ENCODE measurements around the gene DIAPH3.
"Not testable (repeated sequence)": the region's sequence is repeated elsewhere in the genome, so short reads cannot be mapped to it uniquely, and the experiment has no call there.

Gene DIAPH3, protein sequence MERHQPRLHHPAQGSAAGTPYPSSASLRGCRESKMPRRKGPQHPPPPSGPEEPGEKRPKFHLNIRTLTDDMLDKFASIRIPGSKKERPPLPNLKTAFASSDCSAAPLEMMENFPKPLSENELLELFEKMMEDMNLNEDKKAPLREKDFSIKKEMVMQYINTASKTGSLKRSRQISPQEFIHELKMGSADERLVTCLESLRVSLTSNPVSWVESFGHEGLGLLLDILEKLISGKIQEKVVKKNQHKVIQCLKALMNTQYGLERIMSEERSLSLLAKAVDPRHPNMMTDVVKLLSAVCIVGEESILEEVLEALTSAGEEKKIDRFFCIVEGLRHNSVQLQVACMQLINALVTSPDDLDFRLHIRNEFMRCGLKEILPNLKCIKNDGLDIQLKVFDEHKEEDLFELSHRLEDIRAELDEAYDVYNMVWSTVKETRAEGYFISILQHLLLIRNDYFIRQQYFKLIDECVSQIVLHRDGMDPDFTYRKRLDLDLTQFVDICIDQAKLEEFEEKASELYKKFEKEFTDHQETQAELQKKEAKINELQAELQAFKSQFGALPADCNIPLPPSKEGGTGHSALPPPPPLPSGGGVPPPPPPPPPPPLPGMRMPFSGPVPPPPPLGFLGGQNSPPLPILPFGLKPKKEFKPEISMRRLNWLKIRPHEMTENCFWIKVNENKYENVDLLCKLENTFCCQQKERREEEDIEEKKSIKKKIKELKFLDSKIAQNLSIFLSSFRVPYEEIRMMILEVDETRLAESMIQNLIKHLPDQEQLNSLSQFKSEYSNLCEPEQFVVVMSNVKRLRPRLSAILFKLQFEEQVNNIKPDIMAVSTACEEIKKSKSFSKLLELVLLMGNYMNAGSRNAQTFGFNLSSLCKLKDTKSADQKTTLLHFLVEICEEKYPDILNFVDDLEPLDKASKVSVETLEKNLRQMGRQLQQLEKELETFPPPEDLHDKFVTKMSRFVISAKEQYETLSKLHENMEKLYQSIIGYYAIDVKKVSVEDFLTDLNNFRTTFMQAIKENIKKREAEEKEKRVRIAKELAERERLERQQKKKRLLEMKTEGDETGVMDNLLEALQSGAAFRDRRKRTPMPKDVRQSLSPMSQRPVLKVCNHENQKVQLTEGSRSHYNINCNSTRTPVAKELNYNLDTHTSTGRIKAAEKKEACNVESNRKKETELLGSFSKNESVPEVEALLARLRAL

DNA sequence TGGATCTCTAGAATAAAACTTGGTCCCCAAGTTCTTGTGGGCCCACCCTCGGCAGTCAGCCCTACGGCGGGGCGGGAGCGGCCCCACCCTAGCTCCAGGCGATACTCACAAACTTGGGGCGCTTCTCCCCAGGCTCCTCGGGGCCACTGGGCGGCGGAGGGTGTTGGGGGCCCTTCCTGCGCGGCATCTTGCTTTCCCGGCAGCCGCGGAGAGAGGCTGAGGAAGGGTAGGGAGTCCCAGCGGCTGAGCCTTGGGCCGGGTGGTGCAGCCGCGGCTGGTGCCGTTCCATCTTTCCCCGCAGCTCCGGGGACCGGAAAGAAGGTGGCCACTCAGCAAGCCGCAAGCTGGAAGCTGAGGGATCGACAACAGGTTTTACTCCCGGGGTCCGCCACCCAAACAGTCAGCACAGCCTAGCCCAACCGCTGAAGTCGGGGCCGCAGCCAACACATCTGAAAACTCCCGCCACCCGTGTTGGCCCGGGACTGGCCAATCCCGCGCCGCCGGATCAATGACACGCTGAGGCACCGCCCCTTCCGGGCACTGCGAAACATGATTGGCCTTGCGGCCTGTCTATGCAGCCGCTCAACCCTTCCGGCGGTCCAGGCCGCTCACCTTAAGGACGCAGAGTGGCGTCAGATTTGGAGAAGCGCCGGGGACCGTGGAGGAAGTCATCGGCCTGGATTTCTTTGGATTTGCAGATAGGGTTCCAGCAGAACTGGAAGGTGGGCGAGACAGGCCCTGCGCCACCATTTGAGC is at the start of gene DIAPH3:
TSS of gene DIAPH3 (minus strand) at position 451 of the 756 bp plus-strand sequence. CDS start at position 289, 162 bp downstream.
- peak; percentile 89 for DNase-seq (ENCODE audit: low read depth)

DNA sequence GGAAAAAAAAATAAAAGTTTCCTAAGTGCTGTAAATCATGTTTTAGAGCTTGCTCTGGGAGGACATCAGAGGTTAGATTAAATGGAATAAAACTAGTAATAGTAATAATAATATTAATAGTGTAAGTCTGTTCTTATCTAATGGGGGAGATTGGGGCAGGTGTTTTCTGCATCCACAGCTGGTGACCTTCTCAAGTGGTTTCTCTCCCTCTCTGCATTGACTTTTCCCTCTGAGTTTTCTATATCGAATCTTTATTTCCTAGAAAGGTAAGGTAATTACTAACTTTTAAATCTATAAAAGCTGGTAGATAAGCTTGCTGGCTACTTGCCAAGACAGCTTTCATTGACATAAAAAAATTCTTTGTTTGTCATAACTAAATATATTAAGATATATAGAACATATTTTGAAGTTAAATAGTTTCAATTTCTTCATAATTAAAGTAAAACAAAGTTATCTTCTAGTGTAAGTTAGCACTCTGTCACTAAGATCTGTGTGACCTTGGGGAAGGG is 49.6 kb upstream of the DIAPH3 start:
- DNase-seq (ENCODE audit: low read depth): no peak

DNA sequence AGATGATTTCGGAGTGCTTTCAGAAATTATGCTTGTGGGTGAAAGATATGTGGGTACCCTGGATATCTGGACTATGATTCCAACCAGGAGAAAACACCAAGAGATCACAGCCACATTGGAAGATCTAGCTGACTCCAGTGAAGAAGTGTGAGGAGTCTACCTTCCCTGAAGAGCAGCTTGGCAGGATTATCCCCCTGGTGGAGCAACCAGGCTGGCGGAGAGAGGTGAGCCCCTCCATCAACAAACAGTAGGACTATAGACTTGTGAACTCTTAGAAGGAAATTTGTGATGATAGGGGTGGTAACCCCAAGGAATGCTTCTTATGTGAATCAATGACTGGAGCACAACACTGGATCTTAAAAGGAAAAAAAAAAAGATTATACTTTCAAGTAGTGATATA is 47.8 kb upstream of the DIAPH3 start:
- DNase-seq (ENCODE audit: low read depth): no peak

DNA sequence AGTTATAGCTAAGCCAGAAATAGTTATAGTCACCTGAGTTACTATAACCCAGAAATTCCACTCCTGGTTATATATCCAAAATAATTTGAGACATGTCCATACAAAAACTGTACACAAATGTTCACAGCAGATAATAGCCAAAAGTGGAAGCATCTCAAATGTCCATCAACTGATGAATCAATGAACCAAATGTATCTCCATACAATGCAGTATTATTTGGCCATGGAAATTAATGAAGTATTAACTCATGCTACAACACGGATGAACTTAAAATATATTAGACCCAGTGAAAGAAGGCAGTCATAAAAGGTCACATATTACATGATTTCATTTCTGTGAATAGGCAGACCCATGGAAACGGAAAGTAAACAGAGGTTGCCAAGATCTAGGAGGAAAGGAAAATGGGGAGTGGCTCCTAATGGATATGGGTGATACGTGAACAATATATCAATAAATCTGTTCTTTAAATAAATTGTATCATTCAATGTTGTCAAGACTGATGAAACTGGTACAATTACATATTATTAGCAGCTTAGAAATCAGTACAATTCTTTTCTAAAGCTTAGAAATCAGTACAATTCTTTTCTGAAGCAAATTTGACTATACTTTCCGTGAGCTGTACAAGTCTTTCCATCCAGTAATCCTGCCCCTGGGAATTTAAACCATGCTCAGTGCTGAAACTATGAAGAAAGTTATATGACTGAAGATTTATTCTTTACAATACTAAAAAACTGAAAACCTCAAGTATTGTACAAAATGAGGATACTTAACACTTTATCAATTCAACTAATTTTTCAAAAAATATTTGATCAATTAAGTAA is 47.0 kb upstream of the DIAPH3 start:
- DNase-seq (ENCODE audit: low read depth): no peak

DNA sequence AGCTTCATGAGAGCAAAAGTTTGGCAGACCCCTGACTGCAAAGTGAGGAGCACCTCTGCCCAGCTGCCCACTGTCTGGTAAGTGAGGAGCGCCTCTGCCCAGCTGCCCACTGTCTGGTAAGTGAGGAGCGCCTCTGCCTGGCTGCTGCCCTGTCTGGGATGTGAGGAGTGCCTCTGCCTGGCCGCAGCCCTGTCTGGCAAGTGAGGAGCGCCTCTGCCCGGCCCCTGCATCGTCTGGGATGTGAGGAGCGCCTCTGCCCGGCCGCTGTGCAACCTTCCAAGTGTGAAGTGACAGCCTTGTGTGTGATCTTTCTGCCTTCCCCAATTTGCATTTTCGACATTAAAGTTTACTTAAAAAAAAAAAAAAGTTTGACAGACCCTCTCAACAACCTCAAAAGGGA is 41.8 kb upstream of the DIAPH3 start:
- DNase-seq (ENCODE audit: low read depth): not testable (repeated sequence)

DNA sequence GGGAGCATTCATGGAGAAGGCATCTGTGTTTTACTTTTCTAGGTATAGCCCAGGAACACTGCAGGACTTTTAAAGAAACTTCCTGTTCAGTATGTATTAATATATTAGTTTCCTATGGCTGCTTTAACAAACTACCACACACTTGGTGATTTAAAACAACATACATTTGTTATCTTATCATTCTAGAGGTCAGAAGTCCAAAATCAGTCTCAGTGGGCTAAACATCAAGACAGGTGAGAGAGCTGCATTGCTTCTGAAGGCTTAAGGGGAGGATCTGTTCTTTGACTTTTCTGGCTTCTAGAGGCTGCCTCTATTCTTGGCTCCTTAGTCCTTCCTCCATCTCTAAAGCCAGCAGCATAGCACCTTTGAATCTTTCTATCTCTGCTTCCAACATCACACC is 37.6 kb upstream of the DIAPH3 start:
- no peak for DNase-seq (ENCODE audit: low read depth)

DNA sequence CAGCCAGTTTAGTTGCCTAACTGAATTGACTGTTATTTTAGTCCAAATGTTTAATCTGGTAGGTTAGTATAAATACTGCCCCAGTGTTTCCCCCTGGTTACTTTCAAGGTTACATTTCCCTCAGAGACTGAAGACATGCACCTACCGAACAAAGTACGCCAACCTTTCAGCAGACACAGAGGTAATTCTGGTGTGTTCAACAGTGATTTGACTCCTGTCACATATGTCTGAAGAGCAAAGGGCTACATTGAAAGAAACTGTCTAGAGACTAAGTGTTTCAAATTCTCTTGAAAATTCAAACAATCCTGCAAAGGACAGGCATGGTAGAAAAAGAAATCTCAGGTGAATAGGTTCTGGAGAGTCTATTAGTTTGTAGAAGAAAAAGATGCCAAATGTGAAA is 32.2 kb upstream of the DIAPH3 start:
- not testable (repeated sequence) for DNase-seq (ENCODE audit: low read depth)

DNA sequence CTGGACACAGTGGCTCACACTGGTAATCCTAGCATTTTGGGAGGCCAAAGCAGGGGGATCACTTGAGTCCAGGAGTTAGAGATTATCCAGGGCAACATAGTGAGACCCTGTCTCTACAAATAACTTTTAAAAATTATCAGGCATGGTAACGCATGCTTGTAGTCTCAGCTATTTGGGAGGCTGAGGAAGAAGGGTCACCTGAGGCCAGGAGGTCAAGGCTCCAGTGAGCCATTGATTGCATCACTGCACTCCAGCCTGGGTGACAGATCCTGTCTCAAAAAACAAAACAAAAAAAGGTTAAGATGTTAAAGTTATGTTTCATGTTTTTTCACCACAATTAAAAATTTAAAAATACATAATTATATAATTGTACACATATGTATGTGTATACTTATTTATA is 19.2 kb upstream of the DIAPH3 start:
- DNase-seq (ENCODE audit: low read depth): no peak

DNA sequence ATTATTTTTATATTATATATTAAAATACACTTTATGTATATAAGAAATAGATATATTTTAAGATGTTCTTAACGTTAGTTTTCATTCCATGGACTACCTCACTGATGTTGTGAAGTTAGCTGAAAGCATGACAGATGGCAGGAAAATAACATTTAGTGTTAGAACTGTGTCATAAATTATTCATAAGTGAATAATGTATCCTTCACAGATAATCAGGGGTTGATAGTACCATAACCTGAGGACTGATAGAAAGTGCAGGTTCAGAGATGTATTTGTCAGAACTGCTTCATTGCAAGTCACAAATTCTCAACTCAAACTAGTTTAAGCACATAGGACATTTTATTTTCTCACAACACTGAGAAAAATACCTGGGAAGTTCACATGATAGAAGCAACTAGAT is 14.6 kb upstream of the DIAPH3 start:
- DNase-seq (ENCODE audit: low read depth): no peak

DNA sequence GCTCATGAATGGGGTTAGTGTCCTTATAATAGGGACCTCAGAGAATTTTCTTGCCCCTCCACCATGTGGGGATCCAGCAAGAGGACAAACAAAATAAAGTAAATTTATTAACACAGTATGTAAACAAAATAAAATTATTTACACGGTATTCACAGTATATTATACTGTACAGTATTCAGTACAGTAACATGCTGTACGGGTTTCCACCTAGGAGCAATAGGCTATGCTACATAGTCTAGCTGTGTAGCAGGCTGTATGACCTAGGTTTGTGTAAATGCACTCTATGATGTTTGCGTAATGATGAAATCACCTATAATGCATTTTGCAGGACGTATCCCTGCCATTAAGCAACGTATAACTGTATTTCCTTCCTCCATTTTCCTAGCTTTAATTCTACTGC is 11.8 kb upstream of the DIAPH3 start:
- DNase-seq (ENCODE audit: low read depth): no peak

DNA sequence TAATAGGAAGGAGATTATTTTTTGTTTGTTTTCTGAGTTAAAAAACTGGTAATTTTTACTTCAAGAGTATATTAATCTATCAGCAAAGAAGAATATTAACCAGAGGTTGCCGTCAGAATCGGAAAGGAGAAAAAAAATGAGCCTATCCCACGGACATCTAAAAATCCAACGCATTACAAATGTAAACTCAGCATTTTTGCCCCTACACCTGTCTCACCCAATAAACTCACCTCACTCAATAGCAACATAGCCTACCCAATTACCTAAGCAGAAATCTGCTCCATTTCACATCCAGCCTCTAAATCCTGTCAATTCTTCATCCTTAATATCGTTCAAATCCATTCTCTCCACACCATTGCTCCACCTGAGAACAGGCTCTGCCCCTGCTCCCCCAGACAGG is 10.4 kb upstream of the DIAPH3 start:
- no peak for DNase-seq (ENCODE audit: low read depth)

DNA sequence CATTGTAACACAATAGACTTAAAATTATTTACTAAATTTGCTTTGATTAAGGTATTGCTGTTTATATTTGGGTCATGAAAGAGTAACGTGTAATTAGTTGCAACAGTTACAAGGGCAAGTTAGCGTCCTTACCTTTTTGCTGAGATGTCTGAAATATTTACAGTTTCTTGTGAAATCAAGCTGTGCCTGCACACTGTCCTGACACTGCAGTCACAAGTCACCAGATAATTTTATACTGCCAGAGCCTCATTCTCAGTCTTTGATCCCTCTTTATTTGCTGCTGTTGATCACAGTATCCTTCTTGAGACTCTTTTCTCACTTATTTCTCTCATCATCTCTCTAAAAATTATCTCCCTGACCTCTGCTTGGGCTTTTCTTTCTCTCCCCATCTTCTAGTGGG is 8.4 kb upstream of the DIAPH3 start:
- no peak for DNase-seq (ENCODE audit: low read depth)

DNA sequence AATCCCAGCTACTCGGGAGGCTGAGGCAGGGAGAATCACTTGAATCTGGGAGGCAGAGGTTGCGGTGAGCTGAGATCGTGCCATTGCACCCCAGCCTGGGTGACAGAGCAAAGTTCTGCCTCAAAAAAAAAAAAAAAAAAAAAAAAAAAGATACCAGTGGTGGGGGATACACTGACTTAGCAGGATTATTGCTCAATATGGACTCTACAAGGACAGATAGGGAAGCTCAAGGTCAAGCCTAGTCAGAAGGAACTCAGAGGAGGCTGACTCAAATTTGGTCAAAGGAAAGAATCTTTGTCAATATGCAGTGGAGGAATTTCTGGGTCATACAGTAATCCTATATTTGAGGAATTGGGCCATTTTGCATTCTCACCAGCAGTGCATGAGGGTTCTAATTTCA is 6.7 kb upstream of the DIAPH3 start:
- DNase-seq (ENCODE audit: low read depth): no peak

DNA sequence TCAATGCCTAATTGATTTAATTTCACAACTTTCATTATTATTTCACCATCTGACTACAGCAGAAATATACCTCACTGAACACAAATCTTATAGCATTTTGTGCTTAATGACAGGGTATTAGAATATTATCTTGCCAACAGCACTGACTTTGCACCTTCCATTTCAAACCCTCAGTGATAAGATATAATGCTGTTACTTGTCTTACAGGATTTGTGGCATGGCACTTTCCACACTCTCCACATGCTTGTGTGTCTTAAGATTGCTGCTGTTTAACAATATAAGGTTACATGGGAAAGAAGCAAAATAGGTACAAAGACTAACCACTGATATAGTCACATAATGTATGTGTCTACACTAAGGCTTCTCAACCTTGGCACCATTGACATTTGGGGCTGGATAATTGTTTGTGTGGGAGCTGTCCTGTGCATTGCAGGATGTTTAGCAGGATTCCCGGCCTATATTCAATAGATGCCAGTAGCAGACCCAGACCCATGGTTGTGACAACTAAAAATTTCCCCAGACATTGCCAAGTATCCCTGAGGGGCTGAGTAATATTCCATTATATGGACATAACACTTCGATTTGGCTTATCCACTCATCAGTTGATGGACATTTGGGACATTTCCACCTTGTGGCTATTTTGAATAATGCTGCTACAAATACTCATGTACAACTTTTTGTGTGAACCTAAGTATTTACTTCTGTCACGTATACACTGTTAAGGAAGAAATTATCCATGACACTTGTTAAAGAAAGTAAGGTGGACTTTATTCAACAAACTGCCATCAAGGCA is 5.7 kb upstream of the DIAPH3 start:
- no peak for DNase-seq (ENCODE audit: low read depth)

DNA sequence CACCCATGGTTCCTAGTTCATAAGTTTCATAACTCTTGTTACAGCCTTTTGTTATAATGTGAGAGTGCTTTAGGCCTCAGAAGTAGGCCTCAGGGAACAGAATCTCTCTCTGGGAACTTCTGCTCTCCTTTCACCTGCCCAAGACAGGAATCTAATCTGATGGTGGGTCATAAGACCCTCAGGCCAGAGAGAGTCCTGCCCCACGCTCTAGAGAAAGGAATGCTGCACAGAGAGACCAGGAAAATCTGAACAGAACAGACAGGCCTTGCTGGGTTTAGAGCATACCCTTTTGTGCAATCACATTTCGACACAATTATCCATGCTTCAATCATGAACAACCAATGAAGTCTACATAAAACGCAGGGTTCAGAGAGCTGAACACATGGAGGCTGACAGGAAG is 3.4 kb upstream of the DIAPH3 start:
- DNase-seq (ENCODE audit: low read depth): no peak

DNA sequence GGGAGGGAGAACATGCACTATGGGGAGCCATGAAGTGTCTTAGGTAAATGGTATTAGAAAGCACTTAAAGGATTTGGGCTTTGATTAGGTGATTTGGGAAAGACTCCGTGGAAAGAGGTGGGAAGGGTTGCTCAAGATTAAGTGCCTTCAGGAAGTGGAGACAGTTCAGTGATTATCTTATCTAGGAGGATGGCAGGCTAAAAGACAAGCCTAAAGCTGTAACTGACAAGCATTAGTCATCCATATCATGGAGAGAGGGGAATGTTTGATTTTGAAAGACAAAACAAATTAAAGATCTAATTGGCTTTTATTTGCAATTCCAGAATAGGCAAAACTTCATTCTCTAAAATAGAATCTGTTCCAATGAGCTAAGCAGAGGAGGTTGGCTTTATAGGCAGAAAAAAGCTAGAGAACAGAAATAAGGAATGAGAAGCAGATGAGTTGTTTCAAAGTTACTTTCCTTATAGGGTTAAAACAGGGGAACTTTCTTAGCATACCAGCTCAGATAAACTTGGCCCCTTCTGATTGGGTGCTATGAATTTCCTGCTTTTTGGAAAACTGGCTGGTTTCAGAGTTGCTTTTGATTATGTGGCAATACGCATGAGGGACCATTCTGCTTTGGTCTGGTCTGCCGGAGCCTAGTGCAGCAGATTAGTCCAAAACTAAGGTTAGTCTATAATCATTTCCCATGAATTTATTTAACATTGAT is 1.8 kb upstream of the DIAPH3 start:
- no peak for DNase-seq (ENCODE audit: low read depth)

DNA sequence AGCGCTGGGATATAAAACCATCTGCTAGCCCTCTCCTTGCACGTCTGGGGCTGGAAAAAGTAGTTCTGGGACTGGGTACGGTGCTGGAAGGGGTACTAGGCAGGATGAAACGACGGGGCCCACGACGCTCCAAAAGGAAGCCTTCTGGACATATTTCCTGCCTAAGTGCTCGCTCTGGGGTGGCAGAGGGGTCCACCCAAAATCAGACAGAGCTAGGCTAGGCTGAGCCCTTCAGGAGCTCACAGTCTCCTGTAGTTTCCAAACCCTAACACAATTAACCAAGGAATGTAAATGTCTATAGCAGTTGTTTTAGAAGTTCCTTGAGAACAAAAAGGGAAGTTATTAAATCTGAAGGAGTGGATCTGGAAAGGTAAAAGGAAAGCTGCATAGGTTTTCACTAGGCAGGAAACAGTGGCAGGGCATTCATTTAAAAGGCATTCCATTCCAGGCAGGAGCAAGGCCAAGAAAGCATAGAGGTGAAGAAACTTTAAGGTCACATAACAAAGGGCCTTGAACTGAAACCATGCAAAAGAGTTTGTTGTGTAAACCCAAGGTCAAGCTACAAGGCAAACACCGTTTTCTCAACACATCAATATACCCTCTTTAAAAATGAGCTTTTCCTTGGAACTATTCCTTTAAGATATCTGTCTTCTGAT is 634 bp upstream of the DIAPH3 start:
- DNase-seq (ENCODE audit: low read depth): no peak

DNA sequence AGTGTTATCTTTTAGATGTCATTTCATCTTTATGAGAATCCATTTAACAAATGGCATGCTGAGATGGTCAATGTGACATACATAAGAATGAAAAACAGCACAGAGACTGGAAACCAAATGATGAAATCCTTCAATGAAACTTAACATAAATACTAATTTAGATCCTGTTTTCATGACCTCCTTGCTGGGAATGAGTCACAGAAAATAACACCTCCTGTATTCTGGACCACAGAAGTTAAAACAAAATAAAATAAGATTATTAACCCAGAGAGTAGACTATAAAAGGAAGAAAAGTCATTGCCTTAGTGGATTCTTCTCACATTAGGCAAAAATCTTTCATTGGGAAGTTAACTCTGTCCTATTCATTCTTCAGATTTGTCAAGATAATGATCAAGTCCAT is 1.6 kb downstream of the DIAPH3 start:
- no peak for DNase-seq (ENCODE audit: low read depth)

DNA sequence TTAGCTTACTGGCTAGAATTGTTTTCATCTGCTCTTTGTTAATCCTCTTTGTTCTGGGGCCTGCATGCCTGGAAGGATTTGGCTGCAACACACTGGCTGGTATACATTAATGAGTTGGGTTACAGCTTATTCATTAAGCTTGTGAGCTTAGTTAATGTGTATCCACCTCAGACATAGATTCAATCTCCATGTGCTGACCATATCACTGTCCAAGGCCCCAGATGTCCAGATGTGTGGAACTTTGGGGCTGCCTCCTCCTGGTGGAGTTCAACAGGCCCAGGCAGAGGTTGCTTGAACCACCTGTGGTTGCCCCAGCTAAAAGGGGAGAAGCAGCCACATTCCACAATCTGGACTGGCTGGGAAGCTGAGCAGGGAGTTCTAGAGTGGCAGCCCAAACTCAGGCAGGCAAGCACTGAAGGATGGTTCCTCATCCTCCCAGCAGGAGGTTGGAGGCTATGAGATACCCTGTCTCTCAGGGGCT is 5.4 kb downstream of the DIAPH3 start:
- DNase-seq (ENCODE audit: low read depth): no peak

Measured in activated gamma-delta T cell treated with anti-CD3 and anti-CD28 coated beads, Interleukin-2, amount 50 U/mL, for 16 hours (primary cell).